Measurements from ENCODE around the gene CCL25. TPM values are rescaled to one million over a fixed set of nuclear protein-coding genes. Genes with fewer than 3 reads are reported as not detected.

CCL25 gene
- total RNA-seq, 1 donor from 2014 or later = 1.4 TPM

- H3K27me3 Mint-ChIP-seq = no peaks in the 10 kb centered on the region
- no peaks in the 10 kb centered on the region for H3K9me3 Mint-ChIP-seq
- no peaks in the 10 kb centered on the region for H3K4me1 Mint-ChIP-seq (ENCODE audit: unreplicated experiment)
- no peak for DNase-seq (ENCODE audit: extremely low spot score, unreplicated experiment)
- H3K27ac Mint-ChIP-seq = no peak overlapping the region
- no peak overlapping the region for H3K4me3 Mint-ChIP-seq
- TF ChIP-seq, protein P1, sequence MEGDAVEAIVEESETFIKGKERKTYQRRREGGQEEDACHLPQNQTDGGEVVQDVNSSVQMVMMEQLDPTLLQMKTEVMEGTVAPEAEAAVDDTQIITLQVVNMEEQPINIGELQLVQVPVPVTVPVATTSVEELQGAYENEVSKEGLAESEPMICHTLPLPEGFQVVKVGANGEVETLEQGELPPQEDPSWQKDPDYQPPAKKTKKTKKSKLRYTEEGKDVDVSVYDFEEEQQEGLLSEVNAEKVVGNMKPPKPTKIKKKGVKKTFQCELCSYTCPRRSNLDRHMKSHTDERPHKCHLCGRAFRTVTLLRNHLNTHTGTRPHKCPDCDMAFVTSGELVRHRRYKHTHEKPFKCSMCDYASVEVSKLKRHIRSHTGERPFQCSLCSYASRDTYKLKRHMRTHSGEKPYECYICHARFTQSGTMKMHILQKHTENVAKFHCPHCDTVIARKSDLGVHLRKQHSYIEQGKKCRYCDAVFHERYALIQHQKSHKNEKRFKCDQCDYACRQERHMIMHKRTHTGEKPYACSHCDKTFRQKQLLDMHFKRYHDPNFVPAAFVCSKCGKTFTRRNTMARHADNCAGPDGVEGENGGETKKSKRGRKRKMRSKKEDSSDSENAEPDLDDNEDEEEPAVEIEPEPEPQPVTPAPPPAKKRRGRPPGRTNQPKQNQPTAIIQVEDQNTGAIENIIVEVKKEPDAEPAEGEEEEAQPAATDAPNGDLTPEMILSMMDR (conservative IDR thresholded peaks at IDR 0.05) = no peak
- H3K36me3 Mint-ChIP-seq = peaks cover 13% of the 10 kb centered on the region
Observed at GRCh38 chr19:8081569-8082550, 29.3 kb downstream of the CCL25 start.

- H3K9me3 Mint-ChIP-seq = no peaks in the 10 kb centered on the region
Observed at GRCh38 chr19:8083141-8083540, 30.6 kb downstream of the CCL25 start.

DNA sequence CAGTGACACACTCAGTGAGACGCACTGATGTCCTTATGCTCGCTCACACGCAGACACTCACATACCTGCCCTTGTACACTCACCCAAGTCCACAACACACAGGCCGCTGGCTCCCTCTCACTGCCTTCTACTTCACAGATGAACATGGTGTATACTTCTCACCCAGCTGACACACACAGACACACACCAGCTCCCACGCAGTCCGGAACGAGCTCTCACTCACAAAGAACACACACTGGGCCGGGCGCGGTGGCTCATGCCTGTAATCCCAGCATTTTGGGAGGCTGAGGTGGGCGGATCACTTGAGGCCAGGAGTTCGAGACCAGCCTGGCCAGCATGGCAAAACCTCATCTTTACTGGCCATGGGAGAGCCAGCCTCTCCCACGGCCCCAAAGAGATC is 31.6 kb downstream of the CCL25 start:
- TF ChIP-seq, protein P1 (conservative IDR thresholded peaks at IDR 0.05) = no peak
- no peaks in the 10 kb centered on the region for H3K27me3 Mint-ChIP-seq
- H3K4me3 Mint-ChIP-seq = no peak overlapping the region
- H3K4me1 Mint-ChIP-seq (ENCODE audit: unreplicated experiment) = no peaks in the 10 kb centered on the region
- H3K27ac Mint-ChIP-seq = no peak overlapping the region
- H3K9me3 Mint-ChIP-seq = no peaks in the 10 kb centered on the region
- peaks cover 10% of the 10 kb centered on the region for H3K36me3 Mint-ChIP-seq
- no peak for DNase-seq (ENCODE audit: extremely low spot score, unreplicated experiment)

More at GRCh38 chr19:8083141-8083540, 30.6 kb downstream of the CCL25 start:
- Mint-ChIP-seq H3K27me3 (no peaks in the 10 kb centered on the region), H3K27ac (no peak overlapping the region), H3K4me3 (no peak overlapping the region), H3K36me3 (peaks cover 10% of the 10 kb centered on the region), H3K4me1 (ENCODE audit: unreplicated experiment) (no peaks in the 10 kb centered on the region)
- TF ChIP-seq, protein P1 (conservative IDR thresholded peaks at IDR 0.05) = no peak
- DNase-seq (ENCODE audit: extremely low spot score, unreplicated experiment) = no peak

GRCh38 chr19:8085598-8086408 is 33.2 kb downstream of the CCL25 start:
- H3K36me3 Mint-ChIP-seq = peaks cover 13% of the 10 kb centered on the region
- no peak for DNase-seq (ENCODE audit: extremely low spot score, unreplicated experiment)
- H3K27ac Mint-ChIP-seq = no peak overlapping the region
- no peaks in the 10 kb centered on the region for H3K4me1 Mint-ChIP-seq (ENCODE audit: unreplicated experiment)
- TF ChIP-seq, protein P1 (conservative IDR thresholded peaks at IDR 0.05) = no peak
- no peak overlapping the region for H3K4me3 Mint-ChIP-seq
- no peaks in the 10 kb centered on the region for H3K27me3 Mint-ChIP-seq
- H3K9me3 Mint-ChIP-seq = no peaks in the 10 kb centered on the region

- H3K27me3 Mint-ChIP-seq = no peaks in the 10 kb centered on the region
- H3K9me3 Mint-ChIP-seq = no peaks in the 10 kb centered on the region
Observed at GRCh38 chr19:8086849-8087248, 34.3 kb downstream of the CCL25 start.

More at GRCh38 chr19:8086849-8087248, 34.3 kb downstream of the CCL25 start:
- peaks cover 18% of the 10 kb centered on the region for H3K36me3 Mint-ChIP-seq
- no peak for DNase-seq (ENCODE audit: extremely low spot score, unreplicated experiment)
- TF ChIP-seq, protein P1 (conservative IDR thresholded peaks at IDR 0.05) = no peak
- H3K4me3 Mint-ChIP-seq = no peak overlapping the region
- no peaks in the 10 kb centered on the region for H3K4me1 Mint-ChIP-seq (ENCODE audit: unreplicated experiment)
- H3K27ac Mint-ChIP-seq = no peak overlapping the region

All from type B pancreatic cell (in vitro differentiated cells).